Erythroblast (primary cell): Measurements from ENCODE around the gene SPINK4.

Experiments
- GATA1 ChIP-seq: IDR thresholded peaks from 2 replicates; pipeline ENCODE4 v1.6.1; 2011; ENCODE audit warnings: low read depth, mild to moderate bottlenecking, control low read depth, low read length, moderate library complexity
- POLR2A ChIP-seq: IDR thresholded peaks from 2 replicates; pipeline ENCODE4 v1.6.1; 2011; ENCODE audit warnings: mild to moderate bottlenecking, low read length

- TF ChIP-seq POLR2A (no peak), GATA1 (no peak)
Measured at GRCh38 chr9:33256236-33256635, 16.3 kb downstream of the SPINK4 start.
